ENCODE measurements around the gene RRAGC.

GRCh38 chr1:38899560-38899959 is 40.0 kb upstream of the RRAGC start:
- TF ChIP-seq, protein P1, sequence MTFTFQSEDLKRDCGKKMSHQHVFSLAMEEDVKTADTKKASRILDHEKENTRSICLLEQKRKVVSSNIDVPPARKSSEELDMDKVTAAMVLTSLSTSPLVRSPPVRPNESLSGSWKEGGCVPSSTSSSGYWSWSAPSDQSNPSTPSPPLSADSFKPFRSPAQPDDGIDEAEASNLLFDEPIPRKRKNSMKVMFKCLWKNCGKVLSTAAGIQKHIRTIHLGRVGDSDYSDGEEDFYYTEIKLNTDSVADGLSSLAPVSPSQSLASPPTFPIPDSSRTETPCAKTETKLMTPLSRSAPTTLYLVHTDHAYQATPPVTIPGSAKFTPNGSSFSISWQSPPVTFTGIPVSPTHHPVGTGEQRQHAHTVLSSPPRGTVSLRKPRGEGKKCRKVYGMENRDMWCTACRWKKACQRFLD (CRISPR knock-in tag; IDR thresholded peaks at IDR 0.05; ENCODE audit: borderline replicate concordance), result no peak
- TF ChIP-seq ZNF124 (CRISPR knock-in tag; IDR thresholded peaks at IDR 0.05), result no peak
- TF ChIP-seq ATF7 (IDR thresholded peaks at IDR 0.05), result no peak
- TF ChIP-seq ATF7 (CRISPR knock-in tag; IDR thresholded peaks at IDR 0.05), result no peak
- no peak for TF ChIP-seq EZH2 (conservative IDR thresholded peaks at IDR 0.05; ENCODE audit: low read depth, low read length)
- no peak for TF ChIP-seq CREB1 (IDR thresholded peaks at IDR 0.05)
- no peak for TF ChIP-seq CREB1 (CRISPR knock-in tag; IDR thresholded peaks at IDR 0.05)
- no peak for TF ChIP-seq SATB2 (CRISPR knock-in tag; IDR thresholded peaks at IDR 0.05)
- TF ChIP-seq, protein P2, sequence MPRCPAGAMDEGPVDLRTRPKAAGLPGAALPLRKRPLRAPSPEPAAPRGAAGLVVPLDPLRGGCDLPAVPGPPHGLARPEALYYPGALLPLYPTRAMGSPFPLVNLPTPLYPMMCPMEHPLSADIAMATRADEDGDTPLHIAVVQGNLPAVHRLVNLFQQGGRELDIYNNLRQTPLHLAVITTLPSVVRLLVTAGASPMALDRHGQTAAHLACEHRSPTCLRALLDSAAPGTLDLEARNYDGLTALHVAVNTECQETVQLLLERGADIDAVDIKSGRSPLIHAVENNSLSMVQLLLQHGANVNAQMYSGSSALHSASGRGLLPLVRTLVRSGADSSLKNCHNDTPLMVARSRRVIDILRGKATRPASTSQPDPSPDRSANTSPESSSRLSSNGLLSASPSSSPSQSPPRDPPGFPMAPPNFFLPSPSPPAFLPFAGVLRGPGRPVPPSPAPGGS (CRISPR knock-in tag; IDR thresholded peaks at IDR 0.05), result no peak
- TF ChIP-seq ZSCAN22 (CRISPR knock-in tag; IDR thresholded peaks at IDR 0.05), result no peak
- no peak for TF ChIP-seq LRRFIP1 (CRISPR knock-in tag; conservative IDR thresholded peaks at IDR 0.05)
- no peak for TF ChIP-seq BRCA1 (CRISPR knock-in tag; IDR thresholded peaks at IDR 0.05)
- TF ChIP-seq FOSL1 (CRISPR knock-in tag; IDR thresholded peaks at IDR 0.05; ENCODE audit: borderline replicate concordance), result no peak
- no peak for TF ChIP-seq ATF3 (CRISPR knock-in tag; IDR thresholded peaks at IDR 0.05)
- TF ChIP-seq EHMT2 (IDR thresholded peaks at IDR 0.05; ENCODE audit: borderline replicate concordance, low read depth, low read length), result no peak
- TF ChIP-seq ZNF75D (CRISPR knock-in tag; IDR thresholded peaks at IDR 0.05; ENCODE audit: borderline replicate concordance), result no peak
